GM19328 (cell line): ENCODE results near the gene ARHGAP40.
"Not testable (repeated sequence)": the region's sequence is repeated elsewhere in the genome, so short reads cannot be mapped to it uniquely, and the experiment has no call there.

Source experiments
- ATAC-seq: cut with Tn5 transposase; IDR thresholded peaks from one replicate; pipeline ENCODE4 v1.9.1; 2021; ENCODE audit warnings: mild to moderate bottlenecking, moderate library complexity; ENCODE audit not compliant: unreplicated experiment

The ARHGAP40 gene

GRCh38 chr20:38586181-38586525 is 15.5 kb upstream of the ARHGAP40 start:
- ATAC-seq, result no peak

- no peak for ATAC-seq
Measured at GRCh38 chr20:38588303-38588702, 13.3 kb upstream of the ARHGAP40 start.

- ATAC-seq, result no peak
Measured at GRCh38 chr20:38589351-38589750, 12.3 kb upstream of the ARHGAP40 start.

GRCh38 chr20:38589967-38590675 is 11.5 kb upstream of the ARHGAP40 start:
- no peak for ATAC-seq

- no peak for ATAC-seq
Measured at GRCh38 chr20:38590676-38591473, 10.7 kb upstream of the ARHGAP40 start.

GRCh38 chr20:38591474-38592410 is 9.9 kb upstream of the ARHGAP40 start:
- no peak for ATAC-seq

- ATAC-seq, result not testable (repeated sequence)
Measured at GRCh38 chr20:38592411-38592790, 9.2 kb upstream of the ARHGAP40 start.

- not testable (repeated sequence) for ATAC-seq
Measured at GRCh38 chr20:38594281-38594680, 7.3 kb upstream of the ARHGAP40 start.

- not testable (repeated sequence) for ATAC-seq
Measured at GRCh38 chr20:38595886-38596285, 5.7 kb upstream of the ARHGAP40 start.

- no peak for ATAC-seq
Measured at GRCh38 chr20:38599410-38599882, 2.2 kb upstream of the ARHGAP40 start.

- no peak for ATAC-seq
Measured at GRCh38 chr20:38600057-38600456, 1.6 kb upstream of the ARHGAP40 start.

- ATAC-seq, result no peak
Measured at GRCh38 chr20:38602185-38602581, 574 bp downstream of the ARHGAP40 start.

GRCh38 chr20:38603286-38603685 is 1.7 kb downstream of the ARHGAP40 start:
- no peak for ATAC-seq

- ATAC-seq, result no peak
Measured at GRCh38 chr20:38604873-38605303, 3.3 kb downstream of the ARHGAP40 start.

- ATAC-seq, result no peak
Measured at GRCh38 chr20:38607351-38607750, 5.7 kb downstream of the ARHGAP40 start.

GRCh38 chr20:38608188-38608587 is 6.6 kb downstream of the ARHGAP40 start:
- ATAC-seq, result no peak

GRCh38 chr20:38609815-38610214 is 8.2 kb downstream of the ARHGAP40 start:
- ATAC-seq, result no peak

- ATAC-seq, result no peak
Measured at GRCh38 chr20:38610521-38610920, 8.9 kb downstream of the ARHGAP40 start.

GRCh38 chr20:38612751-38613515 is 11.3 kb downstream of the ARHGAP40 start:
- no peak for ATAC-seq

- no peak for ATAC-seq
Measured at GRCh38 chr20:38615283-38615682, 13.7 kb downstream of the ARHGAP40 start.
